C4-2B (cell line): Measurements from ENCODE around the gene PITPNM3.

Source experiments
- CTCF ChIP-seq: fragments of 450-650 bp; conservative IDR thresholded peaks from 2 replicates; pipeline ENCODE4 v1.5.1; 2017; ENCODE audit warnings: mild to moderate bottlenecking
- ZFX ChIP-seq: fragments of 450-650 bp; IDR thresholded peaks from 2 replicates; pipeline ENCODE4 v1.6.1; 2017

- TF ChIP-seq CTCF, result no peak
- no peak for TF ChIP-seq ZFX
Observed at GRCh38 chr17:6470751-6471521, 85.4 kb downstream of the PITPNM3 start.
